WTC11 (cell line): ENCODE results near the gene SREBF1. TPM values are rescaled to one million over a fixed set of nuclear protein-coding genes. Genes with fewer than 3 reads are reported as not detected.

Source experiments
- ATAC-seq: fragments of 200-7000 bp; cut with Tn5 transposase; 2 replicates; pipeline ENCODE4 v1.10.0; 2021; ENCODE audit warnings: mild to moderate bottlenecking, moderate library complexity
- CTCF ChIA-PET: fragments of 300-600 bp; sonication (Branson Sonifier 250); formaldehyde crosslinking; loops from one replicate; lab custom pipeline; 2021; ENCODE audit warnings: antibody characterized with exemption; lab: Charles Lee
- POLR2A ChIA-PET: fragments of 350-600 bp; sonication (Branson Sonifier 250); formaldehyde crosslinking; loops from one replicate; lab custom pipeline; 2021; ENCODE audit warnings: antibody characterized with exemption; lab: Charles Lee
- DNase-seq: peaks from one replicate; pipeline ENCODE4 v3.0.0; 2021; ENCODE audit warnings: low spot score
- H3K27ac Mint-ChIP-seq: 2 replicates; pipeline ENCODE4 v1.8.0; 2021; ENCODE audit warnings: mixed read lengths
- H3K27me3 Mint-ChIP-seq: 2 replicates; pipeline ENCODE4 v1.8.0; 2021; ENCODE audit warnings: low read depth, mild to moderate bottlenecking, moderate library complexity, mixed read lengths
- H3K36me3 Mint-ChIP-seq: 2 replicates; pipeline ENCODE4 v1.8.0; 2021; ENCODE audit warnings: mixed read lengths
- H3K4me1 Mint-ChIP-seq: 2 replicates; pipeline ENCODE4 v1.8.0; 2022; ENCODE audit warnings: mixed read lengths
- H3K4me3 Mint-ChIP-seq: 2 replicates; pipeline ENCODE4 v1.8.0; 2021; ENCODE audit warnings: mild to moderate bottlenecking, moderate library complexity, mixed read lengths
- H3K9me3 Mint-ChIP-seq: 2 replicates; pipeline ENCODE4 v1.8.0; 2021; ENCODE audit warnings: mixed read lengths
- ATF1 ChIP-seq: sonication (generic); formaldehyde crosslinking; IDR thresholded peaks from 2 replicates; pipeline ENCODE4 v1.8.1; 2023; ENCODE audit warnings: mild to moderate bottlenecking, moderate library complexity, missing genetic modification reagents
- GTF2I ChIP-seq: fragments of 250-450 bp; sonication (Bioruptor Pico); conservative IDR thresholded peaks from 2 replicates; pipeline ENCODE4 v1.4.0; 2021; ENCODE audit warnings: mild to moderate bottlenecking
- IRF2 ChIP-seq: sonication (generic); formaldehyde crosslinking; IDR thresholded peaks from 2 replicates; pipeline ENCODE4 v1.8.0; 2022; ENCODE audit warnings: low read depth, missing genetic modification reagents, borderline replicate concordance
- JAZF1 ChIP-seq: fragments of 250-450 bp; sonication (Bioruptor Pico); IDR thresholded peaks from 2 replicates; pipeline ENCODE4 v1.9.0; 2021; ENCODE audit warnings: moderate library complexity, mild to moderate bottlenecking, inconsistent platforms
- MXD4 ChIP-seq: fragments of 250-450 bp; sonication (Bioruptor Pico); IDR thresholded peaks from 2 replicates; pipeline ENCODE4 v1.8.0; 2021; ENCODE audit warnings: mild to moderate bottlenecking, moderate library complexity, borderline replicate concordance
- NFATC4 ChIP-seq: fragments of 250-450 bp; sonication (Bioruptor Pico); IDR thresholded peaks from 2 replicates; pipeline ENCODE4 v1.9.0; 2021; ENCODE audit warnings: mild to moderate bottlenecking
- NR1H2 ChIP-seq: sonication (generic); formaldehyde crosslinking; IDR thresholded peaks from 2 replicates; pipeline ENCODE4 v1.9.0; 2021; ENCODE audit warnings: mild to moderate bottlenecking, moderate library complexity, missing genetic modification reagents
- PRRX2 ChIP-seq: fragments of 250-450 bp; sonication (Bioruptor Pico); IDR thresholded peaks from 2 replicates; pipeline ENCODE4 v1.8.0; 2021; ENCODE audit warnings: mild to moderate bottlenecking
- RELA ChIP-seq: sonication (generic); formaldehyde crosslinking; IDR thresholded peaks from 2 replicates; pipeline ENCODE4 v1.8.1; 2022; ENCODE audit warnings: missing genetic modification reagents, mild to moderate bottlenecking, borderline replicate concordance
- RORB ChIP-seq: fragments of 250-450 bp; sonication (Bioruptor Pico); IDR thresholded peaks from 2 replicates; pipeline ENCODE4 v1.9.0; 2021; ENCODE audit warnings: mild to moderate bottlenecking
- SMAD3 ChIP-seq: sonication (generic); formaldehyde crosslinking; IDR thresholded peaks from 2 replicates; pipeline ENCODE4 v1.8.0; 2022; ENCODE audit warnings: missing genetic modification reagents, mild to moderate bottlenecking, borderline replicate concordance
- TP53 ChIP-seq: sonication (generic); formaldehyde crosslinking; IDR thresholded peaks from 2 replicates; pipeline ENCODE4 v1.8.1; 2023; ENCODE audit warnings: mild to moderate bottlenecking, missing genetic modification reagents
- ZNF317 ChIP-seq: sonication (generic); formaldehyde crosslinking; IDR thresholded peaks from 2 replicates; pipeline ENCODE4 v1.8.1; 2023; ENCODE audit warnings: low read depth, mild to moderate bottlenecking, moderate library complexity, missing genetic modification reagents, borderline replicate concordance
- ZNF396 ChIP-seq: fragments of 250-450 bp; sonication (Bioruptor Pico); IDR thresholded peaks from 2 replicates; pipeline ENCODE4 v1.8.0; 2021; ENCODE audit warnings: mild to moderate bottlenecking, moderate library complexity, borderline replicate concordance
- total RNA-seq: library from RNA; stranded (reverse); gene quantifications from 3 replicates; pipeline ENCODE4 v1.2.3, GENCODE V29; 2021
- TF ChIP-seq, protein P1 (sequence below): sonication (generic); formaldehyde crosslinking; IDR thresholded peaks from 2 replicates; pipeline ENCODE4 v1.8.0; 2022; ENCODE audit warnings: missing genetic modification reagents
- TF ChIP-seq, protein P2 (sequence below): sonication (generic); formaldehyde crosslinking; IDR thresholded peaks from 2 replicates; pipeline ENCODE4 v1.8.0; 2023; ENCODE audit warnings: missing genetic modification reagents
- TF ChIP-seq, protein P3 (sequence below): fragments of 250-450 bp; sonication (Bioruptor Pico); IDR thresholded peaks from 2 replicates; pipeline ENCODE4 v1.9.0; 2021; ENCODE audit warnings: mild to moderate bottlenecking, borderline replicate concordance
- TF ChIP-seq, protein P4 (sequence below): sonication (generic); formaldehyde crosslinking; IDR thresholded peaks from 2 replicates; pipeline ENCODE4 v1.8.1; 2023; ENCODE audit warnings: mild to moderate bottlenecking, missing genetic modification reagents, moderate library complexity
- TF ChIP-seq, protein P5 (sequence below): sonication (generic); formaldehyde crosslinking; IDR thresholded peaks from 2 replicates; pipeline ENCODE4 v1.8.1; 2023; ENCODE audit warnings: mild to moderate bottlenecking, moderate library complexity, missing genetic modification reagents

The SREBF1 gene
- total RNA-seq, 1 experiment from 2014 or later = 93.7 TPM

DNA sequence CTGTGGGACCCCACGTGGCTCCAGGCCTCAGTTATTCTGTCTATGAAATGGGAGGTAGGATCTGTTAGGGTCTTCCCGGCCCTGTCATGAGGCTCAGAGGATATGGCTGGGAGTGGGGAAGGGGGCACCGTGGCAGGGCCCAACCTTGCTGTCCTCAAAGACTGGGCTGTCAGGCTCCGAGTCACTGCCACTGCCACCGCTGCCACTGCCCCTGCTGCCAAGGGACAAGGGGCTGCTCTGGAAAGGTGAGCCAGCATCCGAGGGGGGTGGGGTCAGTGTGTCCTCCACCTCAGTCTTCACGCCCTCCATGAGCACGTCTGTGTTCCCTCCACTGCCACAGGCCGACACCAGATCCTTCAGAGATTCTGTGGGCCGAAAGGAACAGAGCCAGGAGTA is 19.2 kb downstream of the SREBF1 start:
- Mint-ChIP-seq H3K9me3 (no peaks in the 10 kb centered on the region), H3K4me1 (peaks cover 34% of the 10 kb centered on the region), H3K36me3 (peaks cover 34% of the 10 kb centered on the region), H3K27me3 (no peaks in the 10 kb centered on the region), H3K27ac (no peak overlapping the region), H3K4me3 (no peak overlapping the region)
- POLR2A ChIA-PET = interaction anchor here (1.2 kb wide), 1 partner anchor 19 kb away, joined by 6 read pairs; the partner anchor contains the start of gene SREBF1
- no peak for DNase-seq
- TF ChIP-seq, protein P1, sequence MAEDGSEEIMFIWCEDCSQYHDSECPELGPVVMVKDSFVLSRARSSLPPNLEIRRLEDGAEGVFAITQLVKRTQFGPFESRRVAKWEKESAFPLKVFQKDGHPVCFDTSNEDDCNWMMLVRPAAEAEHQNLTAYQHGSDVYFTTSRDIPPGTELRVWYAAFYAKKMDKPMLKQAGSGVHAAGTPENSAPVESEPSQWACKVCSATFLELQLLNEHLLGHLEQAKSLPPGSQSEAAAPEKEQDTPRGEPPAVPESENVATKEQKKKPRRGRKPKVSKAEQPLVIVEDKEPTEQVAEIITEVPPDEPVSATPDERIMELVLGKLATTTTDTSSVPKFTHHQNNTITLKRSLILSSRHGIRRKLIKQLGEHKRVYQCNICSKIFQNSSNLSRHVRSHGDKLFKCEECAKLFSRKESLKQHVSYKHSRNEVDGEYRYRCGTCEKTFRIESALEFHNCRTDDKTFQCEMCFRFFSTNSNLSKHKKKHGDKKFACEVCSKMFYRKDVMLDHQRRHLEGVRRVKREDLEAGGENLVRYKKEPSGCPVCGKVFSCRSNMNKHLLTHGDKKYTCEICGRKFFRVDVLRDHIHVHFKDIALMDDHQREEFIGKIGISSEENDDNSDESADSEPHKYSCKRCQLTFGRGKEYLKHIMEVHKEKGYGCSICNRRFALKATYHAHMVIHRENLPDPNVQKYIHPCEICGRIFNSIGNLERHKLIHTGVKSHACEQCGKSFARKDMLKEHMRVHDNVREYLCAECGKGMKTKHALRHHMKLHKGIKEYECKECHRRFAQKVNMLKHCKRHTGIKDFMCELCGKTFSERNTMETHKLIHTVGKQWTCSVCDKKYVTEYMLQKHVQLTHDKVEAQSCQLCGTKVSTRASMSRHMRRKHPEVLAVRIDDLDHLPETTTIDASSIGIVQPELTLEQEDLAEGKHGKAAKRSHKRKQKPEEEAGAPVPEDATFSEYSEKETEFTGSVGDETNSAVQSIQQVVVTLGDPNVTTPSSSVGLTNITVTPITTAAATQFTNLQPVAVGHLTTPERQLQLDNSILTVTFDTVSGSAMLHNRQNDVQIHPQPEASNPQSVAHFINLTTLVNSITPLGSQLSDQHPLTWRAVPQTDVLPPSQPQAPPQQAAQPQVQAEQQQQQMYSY (CRISPR knock-in tag) = no peak
- TF ChIP-seq MXD4 (CRISPR knock-in tag) = no peak
- TF ChIP-seq ZNF317 (CRISPR knock-in tag) = no peak
- no peak for TF ChIP-seq RELA (CRISPR knock-in tag)
- TF ChIP-seq ATF1 = no peak
- TF ChIP-seq, protein P2, sequence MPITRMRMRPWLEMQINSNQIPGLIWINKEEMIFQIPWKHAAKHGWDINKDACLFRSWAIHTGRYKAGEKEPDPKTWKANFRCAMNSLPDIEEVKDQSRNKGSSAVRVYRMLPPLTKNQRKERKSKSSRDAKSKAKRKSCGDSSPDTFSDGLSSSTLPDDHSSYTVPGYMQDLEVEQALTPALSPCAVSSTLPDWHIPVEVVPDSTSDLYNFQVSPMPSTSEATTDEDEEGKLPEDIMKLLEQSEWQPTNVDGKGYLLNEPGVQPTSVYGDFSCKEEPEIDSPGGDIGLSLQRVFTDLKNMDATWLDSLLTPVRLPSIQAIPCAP (CRISPR knock-in tag) = no peak
- TF ChIP-seq, protein P3, sequence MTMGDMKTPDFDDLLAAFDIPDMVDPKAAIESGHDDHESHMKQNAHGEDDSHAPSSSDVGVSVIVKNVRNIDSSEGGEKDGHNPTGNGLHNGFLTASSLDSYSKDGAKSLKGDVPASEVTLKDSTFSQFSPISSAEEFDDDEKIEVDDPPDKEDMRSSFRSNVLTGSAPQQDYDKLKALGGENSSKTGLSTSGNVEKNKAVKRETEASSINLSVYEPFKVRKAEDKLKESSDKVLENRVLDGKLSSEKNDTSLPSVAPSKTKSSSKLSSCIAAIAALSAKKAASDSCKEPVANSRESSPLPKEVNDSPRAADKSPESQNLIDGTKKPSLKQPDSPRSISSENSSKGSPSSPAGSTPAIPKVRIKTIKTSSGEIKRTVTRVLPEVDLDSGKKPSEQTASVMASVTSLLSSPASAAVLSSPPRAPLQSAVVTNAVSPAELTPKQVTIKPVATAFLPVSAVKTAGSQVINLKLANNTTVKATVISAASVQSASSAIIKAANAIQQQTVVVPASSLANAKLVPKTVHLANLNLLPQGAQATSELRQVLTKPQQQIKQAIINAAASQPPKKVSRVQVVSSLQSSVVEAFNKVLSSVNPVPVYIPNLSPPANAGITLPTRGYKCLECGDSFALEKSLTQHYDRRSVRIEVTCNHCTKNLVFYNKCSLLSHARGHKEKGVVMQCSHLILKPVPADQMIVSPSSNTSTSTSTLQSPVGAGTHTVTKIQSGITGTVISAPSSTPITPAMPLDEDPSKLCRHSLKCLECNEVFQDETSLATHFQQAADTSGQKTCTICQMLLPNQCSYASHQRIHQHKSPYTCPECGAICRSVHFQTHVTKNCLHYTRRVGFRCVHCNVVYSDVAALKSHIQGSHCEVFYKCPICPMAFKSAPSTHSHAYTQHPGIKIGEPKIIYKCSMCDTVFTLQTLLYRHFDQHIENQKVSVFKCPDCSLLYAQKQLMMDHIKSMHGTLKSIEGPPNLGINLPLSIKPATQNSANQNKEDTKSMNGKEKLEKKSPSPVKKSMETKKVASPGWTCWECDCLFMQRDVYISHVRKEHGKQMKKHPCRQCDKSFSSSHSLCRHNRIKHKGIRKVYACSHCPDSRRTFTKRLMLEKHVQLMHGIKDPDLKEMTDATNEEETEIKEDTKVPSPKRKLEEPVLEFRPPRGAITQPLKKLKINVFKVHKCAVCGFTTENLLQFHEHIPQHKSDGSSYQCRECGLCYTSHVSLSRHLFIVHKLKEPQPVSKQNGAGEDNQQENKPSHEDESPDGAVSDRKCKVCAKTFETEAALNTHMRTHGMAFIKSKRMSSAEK (CRISPR knock-in tag) = no peak
- no peak for TF ChIP-seq SMAD3 (CRISPR knock-in tag)
- TF ChIP-seq, protein P4, sequence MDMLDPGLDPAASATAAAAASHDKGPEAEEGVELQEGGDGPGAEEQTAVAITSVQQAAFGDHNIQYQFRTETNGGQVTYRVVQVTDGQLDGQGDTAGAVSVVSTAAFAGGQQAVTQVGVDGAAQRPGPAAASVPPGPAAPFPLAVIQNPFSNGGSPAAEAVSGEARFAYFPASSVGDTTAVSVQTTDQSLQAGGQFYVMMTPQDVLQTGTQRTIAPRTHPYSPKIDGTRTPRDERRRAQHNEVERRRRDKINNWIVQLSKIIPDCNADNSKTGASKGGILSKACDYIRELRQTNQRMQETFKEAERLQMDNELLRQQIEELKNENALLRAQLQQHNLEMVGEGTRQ (CRISPR knock-in tag) = no peak
- no peak for ATAC-seq
- CTCF ChIA-PET = interaction anchor here (0.6 to 1.7 kb wide), 9 partner anchors 8 to 111 kb away, joined by 3 to 7 read pairs (median 5); no protein-coding TSS in a partner anchor

DNA sequence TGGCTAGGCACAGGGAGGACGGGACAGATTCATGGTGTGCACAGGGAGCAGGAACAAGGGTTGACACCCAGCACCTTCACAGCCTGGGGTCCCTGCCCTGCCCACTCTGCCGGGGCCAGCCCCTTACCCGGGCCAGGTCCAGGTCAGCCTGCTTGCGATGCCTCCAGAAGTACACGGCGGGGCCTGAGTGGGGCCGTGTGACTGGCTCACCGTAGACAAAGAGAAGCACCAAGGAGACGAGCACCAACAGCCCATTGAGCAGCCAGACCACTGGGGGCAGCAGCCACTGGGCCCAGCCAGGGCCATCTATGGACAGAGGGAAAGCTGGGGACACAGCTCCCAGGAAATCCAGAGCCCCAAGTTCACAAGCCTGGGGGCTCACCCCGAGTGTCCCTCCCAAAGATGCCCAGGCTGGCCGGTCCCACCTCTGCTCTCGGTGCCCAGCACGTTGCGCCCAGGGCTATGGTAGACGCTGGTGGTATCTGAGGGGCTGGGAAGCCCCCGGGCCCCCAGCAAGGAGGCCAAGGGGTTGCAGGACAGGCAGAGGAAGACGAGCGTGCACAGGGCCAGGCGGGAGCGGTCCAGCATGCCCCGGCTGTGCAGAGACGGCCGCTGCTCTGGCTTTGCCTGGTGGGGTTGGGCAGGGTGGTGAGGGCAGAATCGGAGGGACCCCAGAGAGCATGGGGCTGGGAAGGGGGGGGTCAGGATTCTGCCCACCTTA is 19.8 kb downstream of the SREBF1 start:
- no peaks in the 10 kb centered on the region for H3K27me3 Mint-ChIP-seq
- H3K27ac Mint-ChIP-seq = no peak overlapping the region
- ChIA-PET POLR2A (no interaction called here), CTCF (interaction anchor here (0.9 to 1.0 kb wide), 2 partner anchors 68 to 102 kb away, joined by 3 read pairs; no protein-coding TSS in a partner anchor)
- peaks cover 34% of the 10 kb centered on the region for H3K36me3 Mint-ChIP-seq
- H3K4me1 Mint-ChIP-seq = peaks cover 32% of the 10 kb centered on the region
- no peak overlapping the region for H3K4me3 Mint-ChIP-seq
- ATAC-seq (no peak), DNase-seq (no peak)
- no peaks in the 10 kb centered on the region for H3K9me3 Mint-ChIP-seq
- TF ChIP-seq GTF2I (CRISPR knock-in tag) = no peak
- no peak for TF ChIP-seq PRRX2 (CRISPR knock-in tag)
- TF ChIP-seq NFATC4 = no peak
- TF ChIP-seq NR1H2 (CRISPR knock-in tag) = no peak
- no peak for TF ChIP-seq ZNF396 (CRISPR knock-in tag)
- TF ChIP-seq JAZF1 (CRISPR knock-in tag) = no peak
- no peak for TF ChIP-seq IRF2
- no peak for TF ChIP-seq RORB (CRISPR knock-in tag)
- TF ChIP-seq, protein P2 (CRISPR knock-in tag) = no peak
- TF ChIP-seq, protein P5, sequence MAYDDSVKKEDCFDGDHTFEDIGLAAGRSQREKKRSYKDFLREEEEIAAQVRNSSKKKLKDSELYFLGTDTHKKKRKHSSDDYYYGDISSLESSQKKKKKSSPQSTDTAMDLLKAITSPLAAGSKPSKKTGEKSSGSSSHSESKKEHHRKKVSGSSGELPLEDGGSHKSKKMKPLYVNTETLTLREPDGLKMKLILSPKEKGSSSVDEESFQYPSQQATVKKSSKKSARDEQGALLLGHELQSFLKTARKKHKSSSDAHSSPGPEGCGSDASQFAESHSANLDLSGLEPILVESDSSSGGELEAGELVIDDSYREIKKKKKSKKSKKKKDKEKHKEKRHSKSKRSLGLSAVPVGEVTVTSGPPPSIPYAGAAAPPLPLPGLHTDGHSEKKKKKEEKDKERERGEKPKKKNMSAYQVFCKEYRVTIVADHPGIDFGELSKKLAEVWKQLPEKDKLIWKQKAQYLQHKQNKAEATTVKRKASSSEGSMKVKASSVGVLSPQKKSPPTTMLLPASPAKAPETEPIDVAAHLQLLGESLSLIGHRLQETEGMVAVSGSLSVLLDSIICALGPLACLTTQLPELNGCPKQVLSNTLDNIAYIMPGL = no peak
- no peak for TF ChIP-seq TP53
